ENCODE results near the gene KIF2C. TPM values are rescaled to one million over a fixed set of nuclear protein-coding genes. Genes with fewer than 3 reads are reported as not detected.
A peak's percentile ranks its signal among the peaks of the same experiment; 100 is the strongest.

KIF2C gene
- total RNA-seq, 4 donors from 2014 or later: 2.1 to 5.0 (median 3.9) TPM

GRCh38 chr1:44718091-44718490 lies 21.5 kb upstream of the KIF2C start:
- TF ChIP-seq EP300 (IDR thresholded peaks at IDR 0.05) (no peak), CTCF (IDR thresholded peaks at IDR 0.05) (no peak), POLR2AphosphoS5 (IDR thresholded peaks at IDR 0.05) (no peak), POLR2A (IDR thresholded peaks at IDR 0.05) (no peak)
- no peak overlapping the region for H3K27ac ChIP-seq
- peaks cover 11% of the 10 kb centered on the region for H3K4me1 ChIP-seq
- no peaks in the 10 kb centered on the region for H3K36me3 ChIP-seq
- no peak overlapping the region for H3K4me3 ChIP-seq
- WGBS: 84% methylated on average over 6 of the region's 6 CpGs
- no peaks in the 10 kb centered on the region for H3K9me3 ChIP-seq
- H3K27me3 ChIP-seq: no peaks in the 10 kb centered on the region
- DNase-seq (ENCODE audit: low spot score in 2 of 2): no peak

GRCh38 chr1:44719318-44719717 lies 20.3 kb upstream of the KIF2C start:
- no peaks in the 10 kb centered on the region for H3K36me3 ChIP-seq
- no peak overlapping the region for H3K4me3 ChIP-seq
- TF ChIP-seq POLR2A (IDR thresholded peaks at IDR 0.05) (no peak), EP300 (IDR thresholded peaks at IDR 0.05) (no peak), CTCF (IDR thresholded peaks at IDR 0.05) (no peak), POLR2AphosphoS5 (IDR thresholded peaks at IDR 0.05) (no peak)
- no peaks in the 10 kb centered on the region for H3K9me3 ChIP-seq
- H3K4me1 ChIP-seq: peaks cover 11% of the 10 kb centered on the region
- WGBS: 59% methylated on average over 5 of the region's 5 CpGs
- no peak overlapping the region for H3K27ac ChIP-seq
- DNase-seq (ENCODE audit: low spot score in 2 of 2): no peak
- H3K27me3 ChIP-seq: no peaks in the 10 kb centered on the region

- Histone ChIP-seq H3K27ac (no peak overlapping the region), H3K27me3 (no peaks in the 10 kb centered on the region), H3K4me1 (peaks cover 3% of the 10 kb centered on the region), H3K4me3 (no peak overlapping the region), H3K36me3 (no peaks in the 10 kb centered on the region), H3K9me3 (no peaks in the 10 kb centered on the region)
- DNase-seq (ENCODE audit: low spot score in 2 of 2): no peak
- 80% methylated on average over 4 of the region's 4 CpGs for WGBS
- TF ChIP-seq POLR2A (IDR thresholded peaks at IDR 0.05) (no peak), POLR2AphosphoS5 (IDR thresholded peaks at IDR 0.05) (no peak), EP300 (IDR thresholded peaks at IDR 0.05) (no peak), CTCF (IDR thresholded peaks at IDR 0.05) (no peak)
These were observed 19.4 kb upstream of the KIF2C start for GRCh38 chr1:44720281-44720680.

- 47% methylated on average over 14 of the region's 14 CpGs for WGBS
- peak; percentile 80 to 90 for TF ChIP-seq POLR2A (IDR thresholded peaks at IDR 0.05)
- TF ChIP-seq EP300 (IDR thresholded peaks at IDR 0.05): no peak
- TF ChIP-seq POLR2AphosphoS5 (IDR thresholded peaks at IDR 0.05): peak in 1 of 3 donors; percentile 47
- Histone ChIP-seq H3K27ac (peak overlapping the region; percentile 34), H3K4me1 (no peaks in the 10 kb centered on the region), H3K27me3 (no peaks in the 10 kb centered on the region), H3K36me3 (no peaks in the 10 kb centered on the region), H3K9me3 (no peaks in the 10 kb centered on the region), H3K4me3 (no peak overlapping the region)
- DNase-seq (ENCODE audit: low spot score in 2 of 2): no peak
These were observed 17.9 kb upstream of the KIF2C start for GRCh38 chr1:44721485-44722361.

GRCh38 chr1:44723064-44723463 lies 16.6 kb upstream of the KIF2C start:
- Histone ChIP-seq H3K36me3 (no peaks in the 10 kb centered on the region), H3K9me3 (no peaks in the 10 kb centered on the region), H3K27ac (no peak overlapping the region), H3K27me3 (no peaks in the 10 kb centered on the region), H3K4me1 (no peaks in the 10 kb centered on the region), H3K4me3 (no peak overlapping the region)
- WGBS: 78% methylated on average over 9 of the region's 9 CpGs
- no peak for DNase-seq (ENCODE audit: low spot score in 2 of 2)
- TF ChIP-seq POLR2AphosphoS5 (IDR thresholded peaks at IDR 0.05): no peak
- TF ChIP-seq CTCF (IDR thresholded peaks at IDR 0.05): no peak
- no peak for TF ChIP-seq EP300 (IDR thresholded peaks at IDR 0.05)
- no peak for TF ChIP-seq POLR2A (IDR thresholded peaks at IDR 0.05)

Measured in suprapubic skin (tissue), 4 donors.